SHP77 treated with DMSO at 0.1 percent for 48 hours (cell line): ENCODE measurements around the gene SPOCK1.

Experiments
- DNase-seq: peaks from one replicate; lab custom pipeline; 2025; lab: John Stamatoyannopoulos, UW

The SPOCK1 gene

DNA sequence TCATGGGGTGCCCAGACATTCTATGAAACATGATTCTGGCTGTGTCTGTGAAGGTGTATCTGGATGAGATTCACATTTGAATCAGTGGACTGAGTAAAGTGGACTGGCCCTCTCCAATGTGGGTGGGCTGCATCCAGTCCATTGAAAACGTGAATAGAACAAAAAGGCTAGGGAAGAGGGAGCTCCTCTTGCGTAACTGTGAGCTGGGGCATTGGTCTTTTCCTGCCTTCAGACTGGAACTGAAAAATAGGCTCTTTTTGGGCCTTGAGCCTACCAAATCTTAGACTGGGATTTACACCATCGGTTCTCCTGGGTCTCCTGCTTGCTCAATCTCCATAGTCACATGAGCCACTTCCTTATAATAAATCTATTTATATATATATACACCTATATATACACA, 170.1 kb downstream of the SPOCK1 start:
- DNase-seq = no peak

DNA sequence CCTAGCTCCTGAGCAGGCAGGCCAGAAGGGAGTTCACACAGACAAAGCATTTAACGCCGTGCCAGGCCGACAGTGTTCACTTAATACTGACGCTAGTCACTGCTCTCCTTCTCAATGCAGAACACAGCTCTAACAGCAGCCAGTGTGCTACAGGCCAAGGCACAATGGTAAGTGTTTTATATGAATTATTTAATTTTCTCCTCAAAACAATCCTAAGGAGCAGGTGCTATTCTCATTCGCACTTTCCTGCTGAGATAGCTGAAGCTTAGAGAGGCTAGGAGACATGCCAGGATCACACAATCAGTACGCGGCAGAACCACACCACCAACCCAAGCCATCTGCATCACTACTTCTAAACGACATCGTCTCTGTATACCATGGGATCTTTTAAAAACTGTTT, 170.7 kb downstream of the SPOCK1 start:
- no peak for DNase-seq

GRCh38 chr5:137325721-137326120, 173.4 kb downstream of the SPOCK1 start:
- no peak for DNase-seq

DNA sequence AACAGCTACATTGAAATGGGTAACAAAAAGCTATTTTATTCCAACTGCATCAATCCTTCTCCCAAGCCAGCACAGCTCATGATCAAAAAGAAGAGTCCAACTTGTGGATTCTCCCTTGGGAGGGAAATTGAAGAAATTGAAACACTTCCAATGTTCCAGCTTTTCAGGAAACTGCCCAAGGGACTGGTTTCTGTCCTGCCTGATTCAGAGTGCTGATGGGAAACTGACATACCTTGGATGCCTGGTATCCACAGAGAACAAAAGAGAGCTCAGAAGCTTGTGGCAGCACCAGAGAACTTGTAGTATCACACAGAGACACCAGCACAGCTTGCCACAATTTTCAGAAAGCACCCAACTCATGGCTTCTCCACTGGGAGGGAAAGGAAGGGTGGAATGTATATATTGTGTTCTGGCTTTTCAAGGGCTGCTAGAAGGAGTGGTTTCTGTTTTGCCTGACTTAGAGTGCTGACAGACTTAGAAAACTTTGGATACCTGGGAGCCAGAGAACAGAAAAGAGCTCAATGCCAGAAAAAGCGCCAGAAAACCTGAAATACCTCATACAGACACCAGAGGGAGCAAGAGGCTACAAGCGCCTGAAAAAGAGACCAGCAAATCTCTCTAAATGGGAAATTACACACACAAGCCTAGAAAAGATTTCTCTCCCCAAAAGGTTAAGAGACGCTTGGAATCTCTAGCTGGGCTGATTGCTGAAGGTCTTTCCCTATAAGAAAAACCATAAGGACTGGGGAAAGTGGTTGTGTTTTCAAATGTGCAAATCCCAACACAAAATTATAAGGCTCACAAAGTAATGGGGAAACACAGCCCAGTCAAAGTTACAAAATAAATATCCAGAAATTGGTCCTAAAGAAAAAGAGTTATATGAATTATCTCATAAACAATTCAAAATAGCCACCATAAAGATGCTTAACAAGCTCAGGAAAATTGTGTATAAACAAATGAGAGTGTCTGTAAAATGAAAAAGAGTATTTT, 178.8 kb downstream of the SPOCK1 start:
- DNase-seq = peak; percentile 36

- no peak for DNase-seq
Observed at GRCh38 chr5:137318027-137318426, 181.1 kb downstream of the SPOCK1 start.

GRCh38 chr5:137316346-137316736, 182.8 kb downstream of the SPOCK1 start:
- no peak for DNase-seq

DNA sequence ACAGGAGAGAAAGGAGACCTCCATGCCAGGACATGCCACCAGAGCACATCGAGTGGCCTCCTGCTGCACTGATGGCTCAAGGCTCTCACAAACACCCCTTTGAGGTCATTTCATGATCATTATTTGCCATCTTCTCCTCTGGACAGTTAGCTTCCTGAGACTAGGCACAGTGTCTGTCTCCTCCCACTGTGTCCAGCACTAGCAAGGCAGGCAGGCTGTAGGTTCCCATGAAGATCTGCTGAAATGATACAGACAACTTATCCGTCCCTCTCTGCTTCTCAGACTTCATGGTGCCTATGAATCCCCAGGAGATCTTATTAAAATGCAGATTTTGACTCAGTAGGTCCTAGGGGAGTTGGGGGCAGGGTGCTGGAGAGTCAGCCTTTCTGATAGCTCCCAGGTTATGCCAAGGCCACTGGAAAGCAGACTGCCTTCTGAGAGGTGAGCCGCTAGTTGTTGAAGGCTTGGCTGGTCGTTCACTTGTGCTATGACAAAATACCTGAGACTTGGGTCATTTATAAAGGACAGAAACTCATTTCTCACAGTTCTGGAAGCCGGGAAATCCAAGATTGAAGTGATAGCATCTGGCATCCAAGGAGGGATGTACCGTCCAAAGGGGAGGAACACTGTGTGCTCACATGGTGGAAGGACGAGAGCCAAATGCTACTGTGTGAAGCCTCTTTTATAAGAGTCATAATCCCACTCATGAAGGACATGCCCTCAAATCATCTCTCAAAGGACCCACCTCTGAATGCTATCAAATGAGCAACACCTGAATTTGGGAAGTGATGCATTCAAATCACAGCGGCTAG, 183.4 kb downstream of the SPOCK1 start:
- no peak for DNase-seq

DNA sequence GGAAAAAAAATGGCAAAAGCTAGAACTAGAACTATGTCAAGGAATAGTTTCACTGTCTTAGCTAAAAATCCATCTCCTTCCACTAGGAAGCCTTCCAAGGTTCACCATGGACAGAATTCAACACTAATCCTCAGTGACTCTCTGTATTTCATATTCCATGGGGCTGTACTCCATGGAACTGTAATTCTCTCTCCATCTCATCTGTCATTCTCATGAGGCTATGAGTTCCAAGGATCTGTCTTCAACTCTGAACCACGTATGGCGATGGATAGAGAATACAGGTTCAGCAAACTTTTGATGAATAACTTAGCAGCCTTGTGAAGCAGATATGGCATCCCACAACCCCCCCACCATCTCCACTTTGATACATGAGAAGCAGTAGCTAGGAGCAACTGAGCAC, 184.0 kb downstream of the SPOCK1 start:
- DNase-seq = no peak

- no peak for DNase-seq
Observed at GRCh38 chr5:137313526-137314175, 185.5 kb downstream of the SPOCK1 start.

- no peak for DNase-seq
Observed at GRCh38 chr5:137312011-137312410, 187.1 kb downstream of the SPOCK1 start.

DNA sequence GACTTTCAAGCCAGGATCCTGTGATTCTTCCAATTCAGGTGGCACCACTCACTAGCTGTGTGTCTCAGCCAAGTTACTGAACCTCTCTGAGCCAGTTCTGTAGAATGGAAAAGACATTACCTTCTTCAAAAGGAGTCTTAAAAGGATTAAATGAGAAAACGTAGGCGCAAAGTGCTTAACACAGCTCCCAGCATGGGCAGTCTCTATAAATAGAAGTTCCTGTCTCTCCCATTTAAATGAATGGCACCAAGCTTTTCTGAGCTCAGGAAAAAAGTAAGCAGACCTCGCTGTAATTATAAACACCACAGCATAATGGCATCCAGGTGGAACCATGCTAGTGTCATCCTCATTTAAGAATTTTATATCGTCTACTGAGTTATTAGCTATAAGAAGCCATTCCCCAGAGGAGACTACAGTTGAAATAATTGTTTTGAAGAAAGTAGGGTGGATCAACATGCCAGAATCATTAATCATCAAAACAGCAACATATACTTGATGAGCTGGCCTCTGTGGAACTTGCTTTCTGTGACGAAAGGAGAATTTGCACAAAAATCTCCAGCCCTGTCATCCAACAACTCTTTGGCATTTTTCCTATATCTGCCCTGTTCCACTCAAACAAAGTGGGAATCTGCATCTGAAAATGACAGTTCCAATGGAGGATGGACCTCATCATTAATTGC, 188.9 kb downstream of the SPOCK1 start:
- no peak for DNase-seq

DNA sequence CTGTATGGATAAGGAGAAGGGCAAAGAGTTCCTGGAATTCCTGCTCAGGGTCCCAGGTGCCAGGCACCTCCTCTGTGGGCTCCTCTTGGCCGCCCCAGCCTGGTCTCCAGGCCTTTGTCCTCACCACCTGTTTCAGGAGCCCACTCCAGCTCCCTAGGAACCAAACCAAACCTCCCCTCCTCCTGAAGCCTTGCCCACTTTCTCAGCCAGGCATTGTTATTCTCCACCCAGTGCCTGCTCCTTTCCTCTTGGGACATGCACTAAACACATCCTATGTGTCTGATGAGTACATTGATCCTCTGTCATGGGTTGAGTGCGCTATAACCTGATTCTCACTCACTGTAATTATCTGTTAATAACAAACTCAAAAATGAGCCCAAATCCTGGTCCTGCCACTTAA, 189.8 kb downstream of the SPOCK1 start:
- no peak for DNase-seq

DNA sequence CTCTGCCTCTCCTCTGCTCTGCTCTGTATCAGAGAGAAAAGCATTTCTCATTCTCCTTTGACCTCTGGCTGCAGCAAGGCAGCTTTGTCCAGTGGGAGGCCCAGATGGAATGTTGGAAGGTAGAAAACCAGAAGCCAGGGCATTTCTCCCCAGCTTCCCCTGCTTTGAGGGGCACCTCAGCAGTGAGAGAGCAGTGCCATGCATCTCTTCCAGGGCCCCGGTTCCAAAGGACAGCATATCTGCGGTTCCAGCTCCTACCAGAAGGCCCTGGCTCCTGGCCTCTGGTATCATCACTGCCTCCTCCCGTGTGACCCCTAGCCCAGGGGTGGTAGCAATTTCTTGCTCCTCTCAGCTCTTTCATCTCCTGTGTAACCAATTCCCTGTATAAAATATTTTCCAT, 190.8 kb downstream of the SPOCK1 start:
- no peak for DNase-seq

DNA sequence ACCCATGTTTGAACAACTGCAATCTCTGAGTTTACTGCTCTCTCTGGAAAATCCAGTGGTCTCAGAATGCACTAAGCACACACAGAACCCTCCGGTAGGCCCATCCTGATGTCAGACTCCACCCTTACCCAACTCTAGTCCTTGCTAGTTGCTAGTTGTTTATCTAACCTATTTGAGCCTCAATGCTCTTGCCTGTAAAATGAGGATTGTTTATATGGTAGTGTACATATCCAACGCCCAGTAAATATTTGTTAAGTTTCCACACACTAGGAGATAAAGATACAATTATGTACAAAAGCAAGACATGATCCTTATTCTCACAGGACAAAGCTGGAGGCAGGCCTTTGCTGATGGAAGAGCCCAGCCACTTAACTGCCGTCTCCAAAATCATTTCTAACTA, 192.2 kb downstream of the SPOCK1 start:
- DNase-seq = no peak

DNA sequence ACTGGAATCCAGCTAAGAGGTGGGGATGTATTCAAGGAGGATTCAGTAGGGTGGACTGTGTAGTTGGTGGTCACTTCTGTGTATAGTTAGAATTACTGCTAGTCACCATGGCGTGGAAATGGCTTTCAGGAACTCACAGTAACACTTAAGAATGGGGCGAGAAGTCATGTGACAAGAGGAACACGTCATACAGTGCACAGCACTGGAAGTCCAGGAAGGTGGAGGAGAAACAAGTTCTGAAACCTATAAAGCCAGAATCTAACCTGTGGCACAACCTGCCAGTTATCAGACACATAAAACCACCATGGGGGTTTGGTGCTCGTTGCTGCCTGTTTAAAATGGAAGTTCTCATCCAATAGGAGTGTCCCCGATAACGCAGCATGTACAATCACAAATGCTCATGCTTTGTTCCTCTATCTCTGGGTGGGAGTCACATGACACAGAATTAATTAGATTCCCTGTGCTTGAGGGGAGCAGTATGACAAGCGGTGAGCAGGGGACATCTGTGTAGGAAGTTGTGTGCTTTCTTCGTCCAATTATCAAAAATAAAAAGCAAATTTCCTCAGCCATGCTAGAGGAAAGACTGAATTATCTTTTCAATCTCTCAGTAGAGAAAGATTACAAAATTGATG, 193.0 kb downstream of the SPOCK1 start:
- DNase-seq = no peak

- DNase-seq = peak; percentile 97
Observed at GRCh38 chr5:137304226-137304874, 194.8 kb downstream of the SPOCK1 start.

- DNase-seq = no peak
Observed at GRCh38 chr5:137303509-137303908, 195.6 kb downstream of the SPOCK1 start.

- no peak for DNase-seq
Observed at GRCh38 chr5:137300411-137301240, 198.5 kb downstream of the SPOCK1 start.

DNA sequence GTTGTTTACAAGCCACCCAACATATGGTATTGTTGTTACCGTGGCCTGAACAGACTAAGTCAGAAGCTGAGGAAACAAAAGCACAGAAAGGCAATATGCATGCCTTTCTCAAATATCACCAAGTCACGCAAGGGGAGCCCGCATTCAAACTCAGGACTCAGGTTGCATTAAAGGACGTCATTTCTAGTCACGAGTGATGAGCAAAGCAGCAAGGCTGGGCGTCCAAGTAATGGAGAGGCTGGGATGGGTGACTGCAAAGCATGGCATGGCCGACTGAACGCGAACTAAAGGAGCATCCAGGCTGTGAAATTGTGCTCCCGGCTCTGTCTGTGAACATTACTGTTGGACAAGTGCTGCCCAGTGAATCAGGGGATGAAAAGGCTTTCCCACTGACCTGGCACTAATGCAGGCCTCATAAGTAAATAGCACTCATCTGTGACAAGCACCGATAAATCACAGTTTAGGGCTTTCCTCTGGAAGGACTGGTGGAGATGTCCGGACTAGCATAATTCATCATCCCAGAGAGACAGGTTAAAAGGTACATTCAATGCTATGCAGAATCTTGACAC, 202.8 kb downstream of the SPOCK1 start:
- peak; percentile 95 for DNase-seq

GRCh38 chr5:137294604-137295003, 204.5 kb downstream of the SPOCK1 start:
- DNase-seq = no peak
